IPS DF 4.7 (cell line): ENCODE data around the gene GK.
"Not testable (repeated sequence)": the region's sequence is repeated elsewhere in the genome, so short reads cannot be mapped to it uniquely, and the experiment has no call there.

Experiments used
- DNase-seq: peaks from one replicate; pipeline ENCODE4 v3.0.0-alpha.2; 2013; ENCODE audit warnings: low spot score; ENCODE audit errors: extremely low read depth

The GK gene

GRCh38 chrX:30653415-30654131 is at the start of gene GK:
Gene GK, plus strand, starts transcription at chrX:30653423. Its CDS starts 115 bp downstream, at chrX:30653538.
- DNase-seq: no peak

- no peak for DNase-seq
Measured at GRCh38 chrX:30607155-30607554, 46.1 kb upstream of the GK start.

GRCh38 chrX:30610026-30610425 is 43.2 kb upstream of the GK start:
- no peak for DNase-seq

- no peak for DNase-seq
Measured at GRCh38 chrX:30612250-30612655, 41.0 kb upstream of the GK start.

GRCh38 chrX:30613721-30614120 is 39.5 kb upstream of the GK start:
- DNase-seq: no peak

GRCh38 chrX:30615229-30615628 is 38.0 kb upstream of the GK start:
- no peak for DNase-seq

GRCh38 chrX:30618160-30618765 is 35.0 kb upstream of the GK start:
- no peak for DNase-seq

GRCh38 chrX:30620125-30620524 is 33.1 kb upstream of the GK start:
- DNase-seq: no peak

GRCh38 chrX:30620980-30621618 is 32.1 kb upstream of the GK start:
- no peak for DNase-seq

GRCh38 chrX:30622361-30622760 is 30.9 kb upstream of the GK start:
- no peak for DNase-seq

- DNase-seq: no peak
Measured at GRCh38 chrX:30626402-30626801, 26.8 kb upstream of the GK start.

GRCh38 chrX:30627818-30628652 is 25.2 kb upstream of the GK start:
- DNase-seq: no peak

GRCh38 chrX:30634070-30634469 is 19.2 kb upstream of the GK start:
- DNase-seq: not testable (repeated sequence)

GRCh38 chrX:30635630-30636029 is 17.6 kb upstream of the GK start:
- no peak for DNase-seq

GRCh38 chrX:30637874-30638815 is 15.1 kb upstream of the GK start:
- no peak for DNase-seq

GRCh38 chrX:30639702-30640101 is 13.5 kb upstream of the GK start:
- not testable (repeated sequence) for DNase-seq

GRCh38 chrX:30642642-30643041 is 10.6 kb upstream of the GK start:
- no peak for DNase-seq

GRCh38 chrX:30643313-30643821 is 9.9 kb upstream of the GK start:
- DNase-seq: no peak

- no peak for DNase-seq
Measured at GRCh38 chrX:30649859-30650258, 3.4 kb upstream of the GK start.
